Choroid plexus epithelial cell (primary cell): Measurements from ENCODE around the gene CYP1B1.

Source experiments
- DNase-seq: peaks from one replicate; pipeline ENCODE4 v3.0.0-alpha.2; 2010; ENCODE audit warnings: low read depth
- H3K4me3 ChIP-seq: 2 replicates; pipeline ENCODE4 v1.5.1; 2011; ENCODE audit warnings: low read depth, mild to moderate bottlenecking, control low read depth, low read length, moderate library complexity
- TF ChIP-seq, protein P1 (sequence below): conservative IDR thresholded peaks from 2 replicates; pipeline ENCODE4 v1.5.1; 2011; ENCODE audit warnings: low read depth, mild to moderate bottlenecking, control low read depth, inconsistent platforms, low read length, moderate library complexity

Gene CYP1B1

DNA sequence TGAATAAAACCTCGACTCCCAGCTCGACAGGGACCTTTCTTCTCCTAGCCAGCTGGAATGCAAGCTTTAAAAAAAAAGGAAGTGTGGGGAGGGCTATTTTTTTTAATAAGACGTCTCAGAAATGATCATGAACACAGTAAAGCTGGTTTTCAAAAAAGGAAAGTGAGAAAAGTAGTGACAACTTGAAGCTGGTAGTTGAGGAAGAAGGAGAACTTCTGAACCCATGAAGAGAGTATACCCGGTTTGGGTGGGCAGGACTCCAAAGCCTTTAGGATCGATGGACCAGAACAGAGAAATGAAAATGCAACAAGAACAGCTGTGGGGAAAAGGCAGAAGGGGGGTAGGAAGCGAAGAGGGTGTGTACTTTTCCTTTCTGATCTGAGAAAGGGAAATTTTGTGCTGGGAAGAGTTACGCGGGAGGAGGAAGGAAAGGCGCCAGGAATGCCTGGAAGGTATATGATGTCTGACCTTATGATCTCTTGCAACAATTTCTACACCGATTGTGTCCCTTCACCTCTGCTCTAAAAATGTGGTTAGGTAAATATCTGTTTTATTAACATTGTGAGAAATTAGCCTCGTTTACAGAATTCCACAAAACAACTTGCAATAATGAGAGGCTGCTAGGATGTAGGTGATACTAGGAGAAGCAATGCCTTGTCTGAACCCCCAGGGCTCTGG is 22.6 kb upstream of the CYP1B1 start:
- TF ChIP-seq, protein P1, sequence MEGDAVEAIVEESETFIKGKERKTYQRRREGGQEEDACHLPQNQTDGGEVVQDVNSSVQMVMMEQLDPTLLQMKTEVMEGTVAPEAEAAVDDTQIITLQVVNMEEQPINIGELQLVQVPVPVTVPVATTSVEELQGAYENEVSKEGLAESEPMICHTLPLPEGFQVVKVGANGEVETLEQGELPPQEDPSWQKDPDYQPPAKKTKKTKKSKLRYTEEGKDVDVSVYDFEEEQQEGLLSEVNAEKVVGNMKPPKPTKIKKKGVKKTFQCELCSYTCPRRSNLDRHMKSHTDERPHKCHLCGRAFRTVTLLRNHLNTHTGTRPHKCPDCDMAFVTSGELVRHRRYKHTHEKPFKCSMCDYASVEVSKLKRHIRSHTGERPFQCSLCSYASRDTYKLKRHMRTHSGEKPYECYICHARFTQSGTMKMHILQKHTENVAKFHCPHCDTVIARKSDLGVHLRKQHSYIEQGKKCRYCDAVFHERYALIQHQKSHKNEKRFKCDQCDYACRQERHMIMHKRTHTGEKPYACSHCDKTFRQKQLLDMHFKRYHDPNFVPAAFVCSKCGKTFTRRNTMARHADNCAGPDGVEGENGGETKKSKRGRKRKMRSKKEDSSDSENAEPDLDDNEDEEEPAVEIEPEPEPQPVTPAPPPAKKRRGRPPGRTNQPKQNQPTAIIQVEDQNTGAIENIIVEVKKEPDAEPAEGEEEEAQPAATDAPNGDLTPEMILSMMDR = no peak
- peak; percentile 31 for DNase-seq
- H3K4me3 ChIP-seq = peak overlapping the region; percentile 23

DNA sequence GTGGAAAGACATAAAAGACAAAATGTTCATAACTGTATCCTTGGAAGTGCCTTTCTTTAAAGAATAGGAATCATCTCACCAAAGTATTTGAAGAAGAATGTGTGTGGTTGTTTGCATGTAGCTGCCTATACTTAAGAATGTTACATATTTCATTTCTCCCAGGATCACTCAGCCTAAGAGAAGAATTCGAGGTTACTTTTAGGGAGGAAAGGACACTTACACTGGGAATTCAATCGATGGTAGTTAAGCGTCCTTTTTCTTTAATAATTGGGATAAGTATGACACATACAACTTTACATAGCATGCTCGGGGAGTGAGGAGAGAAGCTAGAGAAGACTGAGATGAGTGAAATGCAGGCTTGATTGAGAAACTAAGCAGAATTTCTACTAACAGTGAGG is 22.0 kb upstream of the CYP1B1 start:
- no peak overlapping the region for H3K4me3 ChIP-seq
- peak; percentile 71 for DNase-seq

DNA sequence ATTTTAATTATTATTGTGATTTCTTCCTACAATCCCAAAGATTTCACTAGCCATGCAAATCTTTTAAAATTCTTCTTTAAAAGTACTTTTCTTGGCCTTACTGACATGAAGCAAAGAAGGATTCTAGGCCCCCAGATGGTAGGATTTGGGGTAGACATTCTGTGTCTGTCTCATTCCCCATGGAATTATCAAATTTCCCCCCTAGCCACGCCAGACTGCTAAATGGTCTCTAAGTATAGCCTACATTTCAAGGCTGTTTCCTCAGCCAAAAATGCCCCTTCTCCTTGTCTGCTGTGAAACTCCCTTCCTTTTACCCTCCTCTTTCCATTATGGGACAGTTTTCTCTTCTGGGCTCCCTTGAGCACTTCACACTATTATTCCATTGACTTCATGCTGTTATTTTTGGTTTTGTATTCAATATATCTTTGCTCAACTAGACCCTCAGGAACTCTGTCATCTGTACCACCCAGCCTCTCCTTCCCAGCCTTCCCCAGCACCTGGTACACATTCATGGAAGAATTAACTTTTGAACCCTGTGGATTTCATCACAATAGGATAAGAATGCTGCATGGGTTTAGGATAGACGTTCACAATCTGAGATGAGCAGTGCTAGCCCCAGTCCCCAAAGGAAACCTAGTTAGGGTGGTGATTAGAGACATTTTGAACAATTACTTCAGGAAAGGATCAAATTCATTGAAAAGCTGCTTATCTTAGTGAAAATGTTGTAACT is 21.5 kb upstream of the CYP1B1 start:
- TF ChIP-seq, protein P1 = no peak
- DNase-seq = peak; percentile 31
- no peak overlapping the region for H3K4me3 ChIP-seq

More for the DNA sequence above, 22.0 kb upstream of the CYP1B1 start:
- TF ChIP-seq, protein P1 = no peak

DNA sequence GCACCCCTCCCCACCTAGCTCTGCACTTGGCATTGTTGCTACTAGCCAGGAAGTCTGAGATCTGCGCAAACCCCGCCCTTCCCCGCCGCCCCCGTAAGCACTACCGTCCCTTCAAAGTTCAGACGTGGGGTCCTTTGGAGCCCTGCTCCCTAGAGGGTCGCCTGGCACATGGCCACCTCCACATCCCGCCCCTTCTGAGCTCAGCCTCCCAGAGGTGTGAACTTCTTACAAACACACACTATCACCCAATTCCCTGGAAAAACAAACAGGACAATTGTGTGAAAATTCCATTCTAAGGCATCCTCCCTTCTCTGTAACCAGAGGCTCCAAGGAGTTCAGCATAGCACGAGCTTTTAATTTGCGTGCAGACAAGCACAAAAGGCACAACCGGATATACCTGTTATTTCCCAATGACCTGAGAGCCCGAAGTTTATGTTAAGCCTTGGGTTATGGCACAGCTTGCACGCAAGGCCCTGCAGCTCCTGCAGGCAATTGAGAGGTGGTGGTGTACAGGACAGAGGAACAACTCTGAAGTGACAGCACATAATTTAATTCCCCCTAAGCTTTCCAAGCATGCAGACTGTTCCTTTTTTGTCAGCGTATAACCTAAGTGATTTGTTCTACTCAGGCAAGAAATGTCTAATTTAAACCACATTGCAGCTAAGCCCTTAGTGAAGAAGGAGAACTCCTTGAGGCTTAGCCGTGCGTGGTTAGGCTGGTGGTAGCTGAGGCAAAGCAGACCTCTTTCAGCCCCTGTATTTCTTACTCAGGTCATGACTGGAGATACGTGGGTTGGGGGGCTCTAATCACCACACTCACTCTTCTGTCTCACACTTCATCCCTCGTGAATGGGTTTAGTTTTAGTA is 20.3 kb upstream of the CYP1B1 start:
- no peak overlapping the region for H3K4me3 ChIP-seq
- DNase-seq = peak; percentile 60
- TF ChIP-seq, protein P1 = no peak

DNA sequence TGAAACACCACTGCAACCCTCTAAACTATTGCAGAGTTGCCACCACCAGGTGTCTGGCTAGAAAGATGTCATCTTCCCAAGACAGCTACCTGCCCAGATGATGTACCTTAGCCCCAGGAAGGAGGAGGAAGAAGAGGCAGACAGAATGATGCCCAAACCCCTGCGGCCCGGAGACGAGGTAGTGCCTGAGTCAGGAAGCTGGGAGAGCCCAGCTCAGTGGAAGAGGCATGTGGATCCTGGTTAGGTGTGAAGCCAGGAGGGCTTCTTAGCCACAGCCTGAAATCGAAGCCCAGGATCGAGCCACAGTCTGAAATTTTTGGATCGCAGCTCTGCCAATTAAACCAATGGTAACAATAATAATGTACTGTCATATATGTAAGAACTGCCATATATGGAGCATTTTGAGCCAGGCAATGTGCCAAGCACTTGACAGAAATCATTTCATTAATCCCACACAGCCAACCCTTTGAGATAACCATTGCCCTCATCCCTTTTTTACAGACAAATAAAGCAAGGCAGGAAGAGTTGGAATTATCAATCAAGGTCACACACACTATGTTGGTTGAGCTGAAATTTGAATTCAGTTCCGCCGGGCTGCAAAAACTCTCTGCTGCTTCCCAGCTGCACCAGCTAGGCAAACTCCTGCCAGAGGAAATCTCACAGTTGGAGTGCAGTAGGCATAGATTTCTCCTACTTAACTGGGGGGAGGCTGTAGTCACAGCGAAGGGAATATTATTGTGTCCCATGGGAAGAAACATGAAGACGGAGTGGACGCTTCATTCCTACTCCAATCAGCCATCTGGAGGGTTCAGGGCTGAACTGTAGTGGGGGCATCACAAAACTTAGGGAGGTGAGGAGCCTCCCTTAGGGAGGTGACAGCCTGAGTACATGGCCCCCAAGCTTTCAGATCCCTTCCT is 19.4 kb upstream of the CYP1B1 start:
- TF ChIP-seq, protein P1 = no peak
- H3K4me3 ChIP-seq = no peak overlapping the region
- no peak for DNase-seq

DNA sequence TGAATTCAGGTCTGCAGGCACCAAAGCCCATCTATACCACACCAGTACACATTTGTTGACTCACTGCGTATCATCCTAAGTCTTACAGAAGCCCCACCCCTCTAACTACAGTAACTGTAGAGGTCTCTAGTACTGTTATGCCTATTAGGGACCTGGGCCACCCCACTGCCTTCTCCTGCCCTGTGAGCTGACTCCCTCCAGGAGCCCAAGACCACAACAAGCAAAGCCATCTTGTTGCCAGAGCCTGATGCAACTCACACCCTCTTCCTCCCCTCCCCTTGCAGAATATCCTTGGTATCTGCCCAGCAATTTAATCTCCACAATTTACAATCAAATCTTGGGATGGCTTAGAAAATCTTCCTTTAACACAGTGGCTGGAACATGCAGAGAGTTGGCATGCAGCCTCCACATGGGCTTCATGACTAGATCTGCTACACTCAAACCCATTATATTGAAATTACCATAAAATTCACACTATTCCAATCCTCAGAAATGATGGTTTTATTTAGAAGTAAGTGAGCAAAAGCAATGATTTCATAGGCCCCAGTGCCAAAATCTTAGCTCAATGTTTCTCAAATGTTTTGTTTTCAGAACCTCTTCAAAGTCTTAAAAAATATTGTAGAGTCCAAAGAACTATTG is 17.7 kb upstream of the CYP1B1 start:
- H3K4me3 ChIP-seq = no peak overlapping the region
- TF ChIP-seq, protein P1 = no peak
- peak; percentile 73 for DNase-seq
